Mesothelial cell of epicardium (in vitro differentiated cells): ENCODE results near the gene SERPINA9. TPM values are rescaled to one million over a fixed set of nuclear protein-coding genes. Genes with fewer than 3 reads are reported as not detected.

Experiments
- DNase-seq, 2 experiments: peaks; one replicate each; pipeline ENCODE4 v3.0.0; 2021; ENCODE audit warnings: low spot score in 2 of 2; ENCODE audit not compliant: unreplicated experiment in 2 of 2
- H3K27ac Mint-ChIP-seq: 2 replicates; pipeline ENCODE4 v1.8.0; 2021; ENCODE audit warnings: mixed read lengths
- H3K27me3 Mint-ChIP-seq: 2 replicates; pipeline ENCODE4 v1.8.0; 2021; ENCODE audit warnings: low read depth, mixed read lengths
- H3K36me3 Mint-ChIP-seq: 2 replicates; pipeline ENCODE4 v1.8.0; 2021; ENCODE audit warnings: mixed read lengths
- H3K4me1 Mint-ChIP-seq: 2 replicates; pipeline ENCODE4 v1.8.0; 2021; ENCODE audit warnings: mixed read lengths
- H3K4me3 Mint-ChIP-seq: 2 replicates; pipeline ENCODE4 v1.8.0; 2021; ENCODE audit warnings: mild to moderate bottlenecking, moderate library complexity, mixed read lengths
- H3K9me3 Mint-ChIP-seq: 2 replicates; pipeline ENCODE4 v1.8.0; 2021; ENCODE audit warnings: mixed read lengths
- CTCF ChIP-seq: fragments of 200-600 bp; sonication (generic); IDR thresholded peaks from one replicate; pipeline ENCODE4 v1.5.0; 2021; ENCODE audit warnings: antibody characterized with exemption; ENCODE audit not compliant: unreplicated experiment
- total RNA-seq: library from RNA; stranded (reverse); gene quantifications from 3 replicates; pipeline ENCODE4 v1.2.1, GENCODE V29; 2021

SERPINA9 gene
- total RNA-seq, 1 donor from 2014 or later = not detected

- no peaks in the 10 kb centered on the region for H3K36me3 Mint-ChIP-seq
- no peak overlapping the region for H3K4me3 Mint-ChIP-seq
- no peak overlapping the region for H3K27ac Mint-ChIP-seq
- peaks cover 10% of the 10 kb centered on the region for H3K27me3 Mint-ChIP-seq
- H3K4me1 Mint-ChIP-seq = no peaks in the 10 kb centered on the region
- no peak for TF ChIP-seq CTCF
- peak in 1 of 2 experiments; percentile 32 for DNase-seq
- H3K9me3 Mint-ChIP-seq = peaks cover 29% of the 10 kb centered on the region
Measured at GRCh38 chr14:94461526-94462218, 14.3 kb downstream of the SERPINA9 start.

GRCh38 chr14:94460631-94461416 is 15.2 kb downstream of the SERPINA9 start:
- DNase-seq = peak in 1 of 2 experiments; percentile 29
- Mint-ChIP-seq H3K9me3 (peaks cover 30% of the 10 kb centered on the region), H3K27ac (no peak overlapping the region)

GRCh38 chr14:94458558-94459205 is 17.3 kb downstream of the SERPINA9 start:
- H3K27me3 Mint-ChIP-seq = peaks cover 13% of the 10 kb centered on the region
- no peak for TF ChIP-seq CTCF
- H3K4me3 Mint-ChIP-seq = no peak overlapping the region
- DNase-seq = peak in 1 of 2 experiments; percentile 2
- no peaks in the 10 kb centered on the region for H3K4me1 Mint-ChIP-seq
- H3K27ac Mint-ChIP-seq = no peak overlapping the region
- no peaks in the 10 kb centered on the region for H3K36me3 Mint-ChIP-seq
- H3K9me3 Mint-ChIP-seq = peaks cover 46% of the 10 kb centered on the region

More at GRCh38 chr14:94460631-94461416, 15.2 kb downstream of the SERPINA9 start:
- no peak for TF ChIP-seq CTCF
- H3K36me3 Mint-ChIP-seq = no peaks in the 10 kb centered on the region
- H3K4me1 Mint-ChIP-seq = no peaks in the 10 kb centered on the region
- peaks cover 9% of the 10 kb centered on the region for H3K27me3 Mint-ChIP-seq
- no peak overlapping the region for H3K4me3 Mint-ChIP-seq

- Mint-ChIP-seq H3K27ac (no peak overlapping the region), H3K4me3 (no peak overlapping the region), H3K36me3 (no peaks in the 10 kb centered on the region), H3K9me3 (peaks cover 48% of the 10 kb centered on the region), H3K4me1 (no peaks in the 10 kb centered on the region), H3K27me3 (peaks cover 16% of the 10 kb centered on the region)
- DNase-seq = peak in 1 of 2 experiments; percentile 27
- TF ChIP-seq CTCF = no peak
Measured at GRCh38 chr14:94458096-94458495, 17.9 kb downstream of the SERPINA9 start.

GRCh38 chr14:94455928-94456327 is 20.1 kb downstream of the SERPINA9 start:
- DNase-seq = no peak
- TF ChIP-seq CTCF = no peak
- Mint-ChIP-seq H3K9me3 (peaks cover 48% of the 10 kb centered on the region), H3K4me3 (no peak overlapping the region), H3K27ac (no peak overlapping the region), H3K36me3 (no peaks in the 10 kb centered on the region), H3K4me1 (no peaks in the 10 kb centered on the region), H3K27me3 (peaks cover 36% of the 10 kb centered on the region)
